Panc1 (cell line): Measurements from ENCODE around the gene NOL4L. TPM values are rescaled to one million over a fixed set of nuclear protein-coding genes. Genes with fewer than 3 reads are reported as not detected.

Source experiments
- ATAC-seq: fragments of 200-7000 bp; cut with Tn5 transposase; 2 replicates; pipeline ENCODE4 v1.9.1; 2020; ENCODE audit warnings: mild to moderate bottlenecking, moderate library complexity
- BruUV-seq: library from RNA; stranded (reverse); fragments of 400-500 nt; replicated peaks from 2 replicates; lab custom pipeline; 2021; lab: Mats Ljungman, UMichigan
- CTCF ChIA-PET: fragments of 300-600 bp; sonication (Branson Sonifier 250); formaldehyde crosslinking; loops from one replicate; lab custom pipeline; 2022; ENCODE audit warnings: antibody characterized with exemption; lab: Charles Lee
- POLR2A ChIA-PET: fragments of 300-600 bp; sonication (Branson Sonifier 250); formaldehyde crosslinking; loops from one replicate; lab custom pipeline; 2022; ENCODE audit warnings: antibody characterized with exemption; lab: Charles Lee
- DNase-seq: peaks from one replicate; pipeline ENCODE4 v3.0.0-alpha.2; 2010; ENCODE audit warnings: low read depth, low spot score
- H3K27ac ChIP-seq: 2 replicates; pipeline ENCODE4 v1.5.1; 2011; ENCODE audit warnings: mild to moderate bottlenecking, low read length, inconsistent platforms
- H3K27me3 ChIP-seq: fragments of 200-500 bp; sonication (Bioruptor generic); 2 replicates; pipeline ENCODE4 v1.6.0; 2014; ENCODE audit warnings: low read length, inconsistent platforms; ENCODE audit not compliant: control insufficient read depth, insufficient read depth
- H3K36me3 ChIP-seq: fragments of 200-500 bp; sonication (Bioruptor generic); 2 replicates; pipeline ENCODE4 v1.5.1; 2014; ENCODE audit warnings: inconsistent platforms, mild to moderate bottlenecking, low read length, moderate library complexity; ENCODE audit not compliant: control insufficient read depth, insufficient read depth
- H3K4me1 ChIP-seq: 2 replicates; pipeline ENCODE4 v1.5.1; 2011; ENCODE audit warnings: inconsistent platforms, mild to moderate bottlenecking, low read length, moderate library complexity; ENCODE audit not compliant: control insufficient read depth, insufficient read depth
- H3K4me3 ChIP-seq, 2 experiments: 2 replicates each; pipeline ENCODE4 v1.5.1; 2011 to 2012; ENCODE audit warnings: low read depth in 2 of 2, low read length in 2 of 2, mild to moderate bottlenecking in 2 of 2, inconsistent platforms in 1 of 2, moderate library complexity in 1 of 2
- H3K9me3 ChIP-seq: fragments of 200-500 bp; sonication (Bioruptor generic); 2 replicates; pipeline ENCODE4 v1.5.1; 2014; ENCODE audit warnings: low read depth, mild to moderate bottlenecking, inconsistent platforms, low read length, moderate library complexity; ENCODE audit not compliant: control insufficient read depth, insufficient read depth
- POLR2AphosphoS5 ChIP-seq: IDR thresholded peaks from 2 replicates; pipeline ENCODE4 v1.6.1; 2012; ENCODE audit warnings: mild to moderate bottlenecking, low read depth, low read length, moderate library complexity
- SIN3A ChIP-seq: IDR thresholded peaks from 2 replicates; pipeline ENCODE4 v1.6.1; 2012; ENCODE audit warnings: low read depth, mild to moderate bottlenecking, low read length, moderate library complexity, borderline replicate concordance; ENCODE audit not compliant: insufficient read depth
- TCF7L2 ChIP-seq: IDR thresholded peaks from 2 replicates; pipeline ENCODE4 v1.6.1; 2011; ENCODE audit warnings: mild to moderate bottlenecking, low read depth, low read length, inconsistent platforms
- in situ Hi-C: cut with HindIII; loops from 2 replicates; pipeline ENCODE4 v1.10.0; 2016; ENCODE audit warnings: low sequenced_read_pairs, low pct_unique_long_range_greater_than_20kb
- intact Hi-C: fragments of 100-400 bp; cut with micrococcal nuclease; formaldehyde crosslinking; loops from one replicate; pipeline ENCODE4 v1.10.0; 2022; ENCODE audit not compliant: unreplicated experiment
- total RNA-seq: library from RNA; stranded (reverse); gene quantifications from one replicate; pipeline ENCODE4 v1.2.1, GENCODE V29; 2021; ENCODE audit not compliant: unreplicated experiment
- TF ChIP-seq, protein P1 (sequence below): fragments of 450-650 bp; IDR thresholded peaks from 2 replicates; pipeline ENCODE4 v1.5.1; 2017; ENCODE audit warnings: mild to moderate bottlenecking
- TF ChIP-seq, protein P2 (sequence below), 2 experiments: IDR thresholded peaks; 2 replicates each; pipeline ENCODE4 v1.6.1; 2011 to 2012; ENCODE audit warnings: low read depth in 2 of 2, control low read depth in 1 of 2, low read length in 1 of 2, mild to moderate bottlenecking in 1 of 2, moderate library complexity in 1 of 2; ENCODE audit not compliant: insufficient read depth in 1 of 2

Gene NOL4L
- total RNA-seq, 1 experiment from 2014 or later, result 21.6 TPM

DNA sequence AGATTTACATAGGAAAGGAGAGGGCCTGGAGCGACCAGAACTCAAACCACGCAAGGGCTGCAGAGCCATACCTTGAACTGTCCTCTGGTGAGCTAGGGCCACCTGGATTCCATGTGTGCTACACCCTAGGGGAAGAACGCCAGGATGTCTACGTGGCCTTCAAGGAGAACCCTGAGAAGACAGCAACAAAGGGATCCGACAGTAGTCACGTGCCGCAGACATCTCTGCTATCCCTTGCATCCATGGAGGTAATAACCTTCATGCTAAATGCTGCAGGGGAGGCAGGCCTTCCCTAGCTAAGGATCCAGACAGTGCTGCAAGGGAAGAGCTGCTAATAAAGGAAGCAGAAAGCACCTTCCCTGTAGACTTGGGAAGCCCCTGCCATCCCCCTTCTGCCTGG, 52.9 kb downstream of the NOL4L start:
- BruUV-seq, result no TSS peak
- TF ChIP-seq SIN3A (no peak), POLR2AphosphoS5 (no peak), TCF7L2 (no peak)
- TF ChIP-seq, protein P1, sequence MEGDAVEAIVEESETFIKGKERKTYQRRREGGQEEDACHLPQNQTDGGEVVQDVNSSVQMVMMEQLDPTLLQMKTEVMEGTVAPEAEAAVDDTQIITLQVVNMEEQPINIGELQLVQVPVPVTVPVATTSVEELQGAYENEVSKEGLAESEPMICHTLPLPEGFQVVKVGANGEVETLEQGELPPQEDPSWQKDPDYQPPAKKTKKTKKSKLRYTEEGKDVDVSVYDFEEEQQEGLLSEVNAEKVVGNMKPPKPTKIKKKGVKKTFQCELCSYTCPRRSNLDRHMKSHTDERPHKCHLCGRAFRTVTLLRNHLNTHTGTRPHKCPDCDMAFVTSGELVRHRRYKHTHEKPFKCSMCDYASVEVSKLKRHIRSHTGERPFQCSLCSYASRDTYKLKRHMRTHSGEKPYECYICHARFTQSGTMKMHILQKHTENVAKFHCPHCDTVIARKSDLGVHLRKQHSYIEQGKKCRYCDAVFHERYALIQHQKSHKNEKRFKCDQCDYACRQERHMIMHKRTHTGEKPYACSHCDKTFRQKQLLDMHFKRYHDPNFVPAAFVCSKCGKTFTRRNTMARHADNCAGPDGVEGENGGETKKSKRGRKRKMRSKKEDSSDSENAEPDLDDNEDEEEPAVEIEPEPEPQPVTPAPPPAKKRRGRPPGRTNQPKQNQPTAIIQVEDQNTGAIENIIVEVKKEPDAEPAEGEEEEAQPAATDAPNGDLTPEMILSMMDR, result no peak
- TF ChIP-seq, protein P2, sequence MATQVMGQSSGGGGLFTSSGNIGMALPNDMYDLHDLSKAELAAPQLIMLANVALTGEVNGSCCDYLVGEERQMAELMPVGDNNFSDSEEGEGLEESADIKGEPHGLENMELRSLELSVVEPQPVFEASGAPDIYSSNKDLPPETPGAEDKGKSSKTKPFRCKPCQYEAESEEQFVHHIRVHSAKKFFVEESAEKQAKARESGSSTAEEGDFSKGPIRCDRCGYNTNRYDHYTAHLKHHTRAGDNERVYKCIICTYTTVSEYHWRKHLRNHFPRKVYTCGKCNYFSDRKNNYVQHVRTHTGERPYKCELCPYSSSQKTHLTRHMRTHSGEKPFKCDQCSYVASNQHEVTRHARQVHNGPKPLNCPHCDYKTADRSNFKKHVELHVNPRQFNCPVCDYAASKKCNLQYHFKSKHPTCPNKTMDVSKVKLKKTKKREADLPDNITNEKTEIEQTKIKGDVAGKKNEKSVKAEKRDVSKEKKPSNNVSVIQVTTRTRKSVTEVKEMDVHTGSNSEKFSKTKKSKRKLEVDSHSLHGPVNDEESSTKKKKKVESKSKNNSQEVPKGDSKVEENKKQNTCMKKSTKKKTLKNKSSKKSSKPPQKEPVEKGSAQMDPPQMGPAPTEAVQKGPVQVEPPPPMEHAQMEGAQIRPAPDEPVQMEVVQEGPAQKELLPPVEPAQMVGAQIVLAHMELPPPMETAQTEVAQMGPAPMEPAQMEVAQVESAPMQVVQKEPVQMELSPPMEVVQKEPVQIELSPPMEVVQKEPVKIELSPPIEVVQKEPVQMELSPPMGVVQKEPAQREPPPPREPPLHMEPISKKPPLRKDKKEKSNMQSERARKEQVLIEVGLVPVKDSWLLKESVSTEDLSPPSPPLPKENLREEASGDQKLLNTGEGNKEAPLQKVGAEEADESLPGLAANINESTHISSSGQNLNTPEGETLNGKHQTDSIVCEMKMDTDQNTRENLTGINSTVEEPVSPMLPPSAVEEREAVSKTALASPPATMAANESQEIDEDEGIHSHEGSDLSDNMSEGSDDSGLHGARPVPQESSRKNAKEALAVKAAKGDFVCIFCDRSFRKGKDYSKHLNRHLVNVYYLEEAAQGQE (IDR thresholded peaks at IDR 0.05; ENCODE audit: insufficient read depth in 1 of 2, low read depth in 2 of 2, low read length in 1 of 2), result no peak
- H3K27ac ChIP-seq, result no peak overlapping the region
- in situ Hi-C loops (no loop called here), intact Hi-C loops (no loop called here)
- no peaks in the 10 kb centered on the region for H3K27me3 ChIP-seq
- POLR2A ChIA-PET, result no interaction called here
- CTCF ChIA-PET, result no interaction called here
- no peaks in the 10 kb centered on the region for H3K9me3 ChIP-seq
- ATAC-seq (no peak), DNase-seq (no peak)
- H3K36me3 ChIP-seq, result no peaks in the 10 kb centered on the region
- peaks cover 3% of the 10 kb centered on the region; the same call in 1 of the 2 replicates for H3K4me1 ChIP-seq
- no peak overlapping the region for H3K4me3 ChIP-seq

DNA sequence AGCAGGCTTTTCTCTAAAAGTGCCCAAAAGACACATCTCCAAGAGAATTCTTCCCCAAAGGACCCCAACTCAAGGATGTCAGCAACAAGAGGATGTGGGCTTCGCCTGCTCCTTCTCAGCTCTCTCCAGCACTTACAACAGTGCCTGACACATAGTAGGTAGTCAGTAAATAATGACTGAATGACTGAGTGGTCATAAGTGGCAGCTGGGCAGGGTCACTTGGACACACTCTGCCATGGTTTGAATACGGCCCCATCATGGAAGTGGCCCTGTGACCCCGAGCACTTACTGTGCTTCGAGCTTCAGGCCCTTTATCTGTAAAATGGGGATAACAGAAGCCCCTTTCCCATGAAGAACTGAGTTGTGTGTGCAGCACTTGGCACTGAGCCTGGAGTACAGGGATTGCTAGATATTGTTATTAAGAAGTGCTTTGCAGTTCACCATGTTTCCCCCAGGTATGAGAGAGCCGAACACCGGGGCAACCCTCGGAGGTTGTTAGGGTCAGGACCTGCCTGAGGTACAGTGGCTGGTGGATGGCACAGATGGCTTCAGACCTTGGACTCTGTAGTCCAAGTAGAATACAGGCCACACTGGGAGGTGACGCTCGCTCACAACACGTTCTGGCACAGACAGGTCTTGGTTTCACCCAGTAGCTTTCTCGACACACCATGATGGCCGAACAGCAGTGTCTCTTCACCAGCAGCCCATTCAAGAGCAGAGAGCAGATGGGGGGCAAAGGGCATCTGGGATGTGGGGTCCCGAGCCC, 56.0 kb downstream of the NOL4L start:
- BruUV-seq, result no TSS peak
- Histone ChIP-seq H3K4me3 (no peak overlapping the region), H3K4me1 (no peaks in the 10 kb centered on the region), H3K36me3 (no peaks in the 10 kb centered on the region), H3K27me3 (no peaks in the 10 kb centered on the region), H3K9me3 (no peaks in the 10 kb centered on the region), H3K27ac (no peak overlapping the region)
- DNase-seq (no peak), ATAC-seq (no peak)
- intact Hi-C loops, result no loop called here
- TF ChIP-seq, protein P2 (IDR thresholded peaks at IDR 0.05; ENCODE audit: insufficient read depth in 1 of 2, low read depth in 2 of 2, low read length in 1 of 2), result no peak
- TF ChIP-seq POLR2AphosphoS5 (no peak), TCF7L2 (no peak), SIN3A (no peak)
- TF ChIP-seq, protein P1, result no peak
- POLR2A ChIA-PET, result no interaction called here
- CTCF ChIA-PET, result no interaction called here
- in situ Hi-C loops, result no loop called here
